Gastroesophageal sphincter (tissue), 3 donors: ENCODE results near the gene PEX10.

Experiments
- CTCF ChIP-seq, 4 experiments: fragments of 200-600 bp in 2 of 4; fragments of 450-650 bp in 2 of 4; sonication (generic) in 1 of 4; IDR thresholded peaks; one replicate each; pipeline ENCODE4 v1.5.1; 2017 to 2019; ENCODE audit warnings: antibody characterized with exemption in 4 of 4, mild to moderate bottlenecking in 2 of 4, moderate library complexity in 2 of 4
- EP300 ChIP-seq: sonication (generic); formaldehyde crosslinking; IDR thresholded peaks from one replicate; pipeline ENCODE4 v1.6.1; 2017; ENCODE audit warnings: antibody characterized with exemption, mild to moderate bottlenecking
- POLR2A ChIP-seq, 2 donors: fragments of 450-650 bp; IDR thresholded peaks; one replicate each; pipeline ENCODE4 v1.6.1; 2017; ENCODE audit warnings: antibody characterized with exemption in 2 of 2, mild to moderate bottlenecking in 2 of 2, moderate library complexity in 1 of 2
- POLR2AphosphoS5 ChIP-seq: sonication (generic); formaldehyde crosslinking; IDR thresholded peaks from one replicate; pipeline ENCODE4 v1.6.1; 2017; ENCODE audit warnings: antibody characterized with exemption

- TF ChIP-seq CTCF (IDR thresholded peaks at IDR 0.05) (no peak), POLR2AphosphoS5 (no peak), EP300 (no peak), POLR2A (IDR thresholded peaks at IDR 0.05) (no peak)
Measured at GRCh38 chr1:2416403-2416802, 4.0 kb upstream of the PEX10 start.
